Pancreas (tissue), 10 donors: ENCODE results near the gene HK1. TPM values are rescaled to one million over a fixed set of nuclear protein-coding genes. Genes with fewer than 3 reads are reported as not detected.

Experiments
- ATAC-seq, 4 donors: fragments of 200-7000 bp; cut with Tn5 transposase; one replicate each; pipeline versions ENCODE4 v1.8.0 to v1.9.1; 2020; ENCODE audit warnings: mild to moderate bottlenecking in 4 of 4, moderate library complexity in 4 of 4
- DNase-seq, 6 donors: peaks; one replicate each; pipeline ENCODE4 v3.0.0-alpha.2; 2020
- FAIRE-seq: peaks from 2 replicates; lab custom pipeline; 2012; peaks lifted over from hg19 to GRCh38; lab: Jason Lieb, UNC
- H3K27ac ChIP-seq, 4 donors: fragments of 200-600 bp; sonication (generic); 1 replicate in 3 of 4; 2 replicates in 1 of 4; pipeline versions ENCODE4 v1.5.0 to v1.8.0; 2020
- H3K27me3 ChIP-seq, 4 donors: fragments of 200-600 bp; one replicate each; pipeline ENCODE4 v1.8.0; 2021
- H3K36me3 ChIP-seq, 3 donors: fragments of 200-600 bp; sonication (generic) in 1 of 3; one replicate each; pipeline versions ENCODE4 v1.5.0 to v1.8.0; 2020 to 2021
- H3K4me1 ChIP-seq, 3 donors: fragments of 200-600 bp; one replicate each; pipeline ENCODE4 v1.8.0; 2021
- H3K4me3 ChIP-seq, 4 donors: fragments of 200-600 bp; sonication (generic) in 2 of 4; one replicate each; pipeline versions ENCODE4 v1.5.0 to v1.8.0; 2020 to 2021
- H3K9me3 ChIP-seq, 4 donors: fragments of 200-600 bp; one replicate each; pipeline ENCODE4 v1.8.0; 2021
- WGBS, 2 donors: extraction: QIAGEN DNeasy Blood & Tissue Kit; methylation state at CpG; one replicate each; pipeline ENCODE4 v1.1.7; 2013; 5-methylcytosine and 5-hydroxymethylcytosine counted together
- intact Hi-C, 3 donors: fragments of 100-400 bp; cut with DNase I; formaldehyde crosslinking; loops; one replicate each; pipeline versions ENCODE4 v1.11.1 to v1.14.2; 2022
- polyA plus RNA-seq, 2 donors: library from polyadenylated mRNA; stranded (reverse); fragments of 200-250 nt; gene quantifications; one replicate each; pipeline ENCODE4 v1.2.3, GENCODE V29; 2013
- total RNA-seq, 6 donors: library from RNA; stranded (reverse); fragmentation: NEBNext Ultra II Directional in 4 of 6; extraction: Animal tissue kit (Norgen Biotek cat#: 25700) in 4 of 6; gene quantifications; one replicate each; pipeline versions ENCODE4 v1.2.1 to v1.2.4, GENCODE V29; 2021 to 2023
- TF ChIP-seq, protein P1 (sequence below), 4 donors: fragments of 200-600 bp; sonication (generic) in 3 of 4; IDR thresholded peaks; one replicate each; pipeline versions ENCODE4 v1.5.0 to v1.8.0; 2021; ENCODE audit warnings: antibody characterized with exemption in 4 of 4
- donor health status: healthy with polysubstance abuse.
- donor health status: DM: no; HTN: no; CAD: no; lungs with moderate emphysema.
- donor health status: DM: no; HTN: no; CAD: no.
- donor health status: control.
- donor health status: control.
- donor health status: Bipolar disorder and iron deficiency.
- donor health status: DM: yes; HTN: yes; CAD: no.
- donor health status: DM: no; HTN: no; CAD: no.
- donor health status: DM: no; HTN: no; CAD: no.
- donor health status: DM: yes; HTN: yes; CAD: no.

The HK1 gene
- total and polyA plus RNA-seq, 8 donors, result 6.7 to 18.1 (median 8.6) TPM

DNA sequence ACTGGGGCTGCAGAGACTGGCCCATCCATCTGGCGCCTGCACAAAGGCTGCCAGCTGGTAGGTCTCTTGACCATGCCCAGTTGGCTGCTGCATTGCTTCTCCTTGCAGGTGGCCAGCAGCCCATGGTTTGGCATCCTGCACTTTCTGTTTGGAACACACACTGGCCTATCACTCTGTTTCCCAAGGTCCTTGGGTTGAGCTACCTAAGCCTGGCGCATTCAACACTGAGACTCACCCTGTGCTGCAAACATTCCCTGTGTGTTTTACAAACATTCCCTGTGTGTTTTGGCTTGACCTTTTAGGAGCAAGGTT, 83.0 kb downstream of the HK1 start:
- H3K9me3 ChIP-seq, result no peaks in the 10 kb centered on the region
- FAIRE-seq, result no peak
- ATAC-seq, result peak; percentile 89 to 92 (median 91)
- TF ChIP-seq, protein P1, sequence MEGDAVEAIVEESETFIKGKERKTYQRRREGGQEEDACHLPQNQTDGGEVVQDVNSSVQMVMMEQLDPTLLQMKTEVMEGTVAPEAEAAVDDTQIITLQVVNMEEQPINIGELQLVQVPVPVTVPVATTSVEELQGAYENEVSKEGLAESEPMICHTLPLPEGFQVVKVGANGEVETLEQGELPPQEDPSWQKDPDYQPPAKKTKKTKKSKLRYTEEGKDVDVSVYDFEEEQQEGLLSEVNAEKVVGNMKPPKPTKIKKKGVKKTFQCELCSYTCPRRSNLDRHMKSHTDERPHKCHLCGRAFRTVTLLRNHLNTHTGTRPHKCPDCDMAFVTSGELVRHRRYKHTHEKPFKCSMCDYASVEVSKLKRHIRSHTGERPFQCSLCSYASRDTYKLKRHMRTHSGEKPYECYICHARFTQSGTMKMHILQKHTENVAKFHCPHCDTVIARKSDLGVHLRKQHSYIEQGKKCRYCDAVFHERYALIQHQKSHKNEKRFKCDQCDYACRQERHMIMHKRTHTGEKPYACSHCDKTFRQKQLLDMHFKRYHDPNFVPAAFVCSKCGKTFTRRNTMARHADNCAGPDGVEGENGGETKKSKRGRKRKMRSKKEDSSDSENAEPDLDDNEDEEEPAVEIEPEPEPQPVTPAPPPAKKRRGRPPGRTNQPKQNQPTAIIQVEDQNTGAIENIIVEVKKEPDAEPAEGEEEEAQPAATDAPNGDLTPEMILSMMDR (IDR thresholded peaks at IDR 0.05), result no peak
- intact Hi-C loops, result no loop called here
- no peak overlapping the region for H3K4me3 ChIP-seq
- peak overlapping the region; percentile 57 to 75 (median 66) for H3K27ac ChIP-seq
- H3K4me1 ChIP-seq, result peaks cover 14 to 22% (median 21%) of the 10 kb centered on the region in 3 donors
- H3K27me3 ChIP-seq, result no peaks in the 10 kb centered on the region
- peak; percentile 65 to 92 (median 88) for DNase-seq
- H3K36me3 ChIP-seq, result no peaks in the 10 kb centered on the region
- 36 to 44% methylated on average over 2 of the region's 2 CpGs for WGBS, 2 donors

- peak in 1 of 4 donors; percentile 16 for ATAC-seq
- Histone ChIP-seq H3K4me3 (no peak overlapping the region), H3K27me3 (no peaks in the 10 kb centered on the region), H3K9me3 (no peaks in the 10 kb centered on the region), H3K4me1 (peaks cover 14 to 22% (median 21%) of the 10 kb centered on the region in 3 donors), H3K27ac (no peak overlapping the region), H3K36me3 (no peaks in the 10 kb centered on the region)
- peak in 1 of 6 donors; percentile 46 for DNase-seq
- FAIRE-seq, result no peak
- WGBS, 2 donors, result 77 to 82% methylated on average over 13 of the region's 13 CpGs
- intact Hi-C loops, result no loop called here
- TF ChIP-seq, protein P1 (IDR thresholded peaks at IDR 0.05), result no peak
These were observed 84.2 kb downstream of the HK1 start for GRCh38 chr10:69362471-69362954.

GRCh38 chr10:69363666-69364065, 85.4 kb downstream of the HK1 start:
- Histone ChIP-seq H3K27ac (no peak overlapping the region), H3K4me3 (no peak overlapping the region), H3K36me3 (no peaks in the 10 kb centered on the region), H3K9me3 (no peaks in the 10 kb centered on the region), H3K27me3 (no peaks in the 10 kb centered on the region), H3K4me1 (peaks cover 14 to 22% (median 21%) of the 10 kb centered on the region in 3 donors)
- WGBS, 2 donors, result 88 to 93% methylated on average over 5 of the region's 5 CpGs
- intact Hi-C loops, result no loop called here
- no peak for DNase-seq
- FAIRE-seq, result no peak
- ATAC-seq, result no peak
- TF ChIP-seq, protein P1 (IDR thresholded peaks at IDR 0.05), result no peak

DNA sequence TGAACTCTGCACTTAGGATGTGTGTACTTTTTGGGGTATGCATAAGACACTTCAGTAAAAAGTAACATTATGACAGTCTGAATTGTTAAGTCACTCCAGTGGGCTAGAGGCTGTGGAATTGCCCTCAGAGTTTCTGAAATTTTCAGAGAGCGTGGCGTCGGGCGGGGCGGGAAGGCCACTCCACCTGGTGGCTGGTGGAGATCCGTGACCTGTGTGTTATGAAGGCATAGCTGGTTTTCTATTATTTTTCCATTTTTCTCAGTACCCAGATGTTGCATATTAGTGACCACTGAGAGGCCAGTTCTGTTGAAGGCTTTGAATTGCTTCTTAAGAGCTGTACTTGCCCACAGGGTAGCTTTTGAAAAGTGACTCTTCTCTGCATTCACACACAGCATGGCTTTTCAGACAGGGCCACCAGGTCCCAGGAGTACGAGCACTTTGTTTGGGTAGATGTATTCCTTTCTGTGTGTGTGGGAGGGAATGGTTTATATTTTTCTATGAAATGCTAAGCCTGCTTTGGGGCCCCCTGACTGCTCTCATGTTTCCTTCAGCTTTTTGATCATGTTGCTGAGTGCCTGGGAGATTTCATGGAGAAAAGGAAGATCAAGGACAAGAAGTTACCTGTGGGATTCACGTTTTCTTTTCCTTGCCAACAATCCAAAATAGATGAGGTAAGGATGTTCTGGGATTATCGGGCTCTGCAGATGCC, 86.1 kb downstream of the HK1 start:
- no peaks in the 10 kb centered on the region for H3K36me3 ChIP-seq
- WGBS, 2 donors, result 89 to 90% methylated on average over 9 of the region's 9 CpGs

More for the DNA sequence above, 86.1 kb downstream of the HK1 start:
- TF ChIP-seq, protein P1 (IDR thresholded peaks at IDR 0.05), result no peak
- Histone ChIP-seq H3K27me3 (no peaks in the 10 kb centered on the region), H3K9me3 (no peaks in the 10 kb centered on the region), H3K27ac (no peak overlapping the region), H3K4me1 (peaks cover 14 to 22% (median 21%) of the 10 kb centered on the region in 3 donors), H3K4me3 (no peak overlapping the region)
- FAIRE-seq (no peak), DNase-seq (no peak), ATAC-seq (no peak)
- intact Hi-C loops, result no loop called here
